Neural cell (in vitro differentiated cells): ENCODE results near the gene GOLGA6L24.
"Not testable (repeated sequence)": the region's sequence is repeated elsewhere in the genome, so short reads cannot be mapped to it uniquely, and the experiment has no call there.

Source experiments
- EP300 ChIP-seq: fragments of 450-650 bp; conservative IDR thresholded peaks from 2 replicates; pipeline ENCODE4 v1.6.1; 2014; ENCODE audit warnings: antibody characterized with exemption, mild to moderate bottlenecking, moderate library complexity; ENCODE audit not compliant: poor library complexity, severe bottlenecking
- EZH2 ChIP-seq: fragments of 200-600, 300-800 bp; shearing (Covaris generic), sonication (generic); IDR thresholded peaks from 2 replicates; pipeline ENCODE4 v1.6.1; 2014; ENCODE audit warnings: antibody characterized with exemption, low read length, borderline replicate concordance, mild to moderate bottlenecking; ENCODE audit not compliant: insufficient read depth, poor library complexity, severe bottlenecking
- POLR2AphosphoS5 ChIP-seq: IDR thresholded peaks from 2 replicates; pipeline ENCODE4 v1.6.1; 2012
- RAD21 ChIP-seq: fragments of 450-650 bp; conservative IDR thresholded peaks from 2 replicates; pipeline ENCODE4 v1.6.1; 2014; ENCODE audit warnings: antibody characterized with exemption, mild to moderate bottlenecking, moderate library complexity
- SMC3 ChIP-seq: fragments of 450-650 bp; conservative IDR thresholded peaks from 2 replicates; pipeline ENCODE4 v1.6.1; 2014; ENCODE audit warnings: antibody characterized with exemption, mild to moderate bottlenecking, moderate library complexity; ENCODE audit not compliant: poor library complexity
- TF ChIP-seq, protein P1 (sequence below): fragments of 450-650 bp; IDR thresholded peaks from 2 replicates; pipeline ENCODE4 v1.5.1; 2014; ENCODE audit warnings: antibody characterized with exemption, mild to moderate bottlenecking, moderate library complexity; ENCODE audit not compliant: poor library complexity, severe bottlenecking
- TF ChIP-seq, protein P2 (sequence below): IDR thresholded peaks from 2 replicates; pipeline ENCODE4 v1.6.1; 2012; ENCODE audit warnings: borderline replicate concordance

DNA sequence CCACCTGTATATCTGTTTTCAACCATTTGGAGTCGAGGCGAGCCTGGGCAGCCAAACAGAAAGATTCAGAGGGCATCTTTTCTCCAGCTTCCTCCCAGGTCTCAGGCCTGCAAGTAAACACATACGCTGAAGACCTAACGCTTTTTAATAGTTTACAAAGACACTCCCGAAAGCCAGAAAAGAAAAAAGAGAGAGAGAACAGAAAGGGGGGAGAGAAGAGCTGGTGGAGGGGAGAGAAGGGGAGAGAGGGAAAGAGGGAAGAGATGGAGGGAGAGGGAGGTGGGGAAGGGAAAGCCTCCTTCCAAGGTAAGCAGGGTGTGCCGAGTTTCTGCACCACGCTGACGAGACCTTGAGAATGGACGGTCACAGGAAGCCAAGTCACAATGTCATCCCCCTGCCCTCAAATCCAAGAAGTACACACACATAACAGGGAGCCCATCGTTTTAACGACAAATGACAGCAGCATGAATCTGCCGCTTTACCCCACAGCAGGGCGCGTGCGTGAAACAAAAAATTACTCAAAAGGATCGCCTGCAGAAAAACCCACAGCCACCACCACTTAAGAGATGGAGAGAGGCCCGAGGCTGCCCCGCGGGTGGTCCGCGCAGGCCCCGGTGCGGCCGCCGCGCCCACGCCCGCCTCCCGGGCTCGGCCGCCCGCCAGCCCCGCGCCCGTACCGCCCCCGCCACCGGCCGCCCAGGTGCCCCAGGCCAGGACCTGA is 36.4 kb downstream of the GOLGA6L24 start:
- TF ChIP-seq, protein P1, sequence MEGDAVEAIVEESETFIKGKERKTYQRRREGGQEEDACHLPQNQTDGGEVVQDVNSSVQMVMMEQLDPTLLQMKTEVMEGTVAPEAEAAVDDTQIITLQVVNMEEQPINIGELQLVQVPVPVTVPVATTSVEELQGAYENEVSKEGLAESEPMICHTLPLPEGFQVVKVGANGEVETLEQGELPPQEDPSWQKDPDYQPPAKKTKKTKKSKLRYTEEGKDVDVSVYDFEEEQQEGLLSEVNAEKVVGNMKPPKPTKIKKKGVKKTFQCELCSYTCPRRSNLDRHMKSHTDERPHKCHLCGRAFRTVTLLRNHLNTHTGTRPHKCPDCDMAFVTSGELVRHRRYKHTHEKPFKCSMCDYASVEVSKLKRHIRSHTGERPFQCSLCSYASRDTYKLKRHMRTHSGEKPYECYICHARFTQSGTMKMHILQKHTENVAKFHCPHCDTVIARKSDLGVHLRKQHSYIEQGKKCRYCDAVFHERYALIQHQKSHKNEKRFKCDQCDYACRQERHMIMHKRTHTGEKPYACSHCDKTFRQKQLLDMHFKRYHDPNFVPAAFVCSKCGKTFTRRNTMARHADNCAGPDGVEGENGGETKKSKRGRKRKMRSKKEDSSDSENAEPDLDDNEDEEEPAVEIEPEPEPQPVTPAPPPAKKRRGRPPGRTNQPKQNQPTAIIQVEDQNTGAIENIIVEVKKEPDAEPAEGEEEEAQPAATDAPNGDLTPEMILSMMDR, result not testable (repeated sequence)
- not testable (repeated sequence) for TF ChIP-seq EP300, RAD21, POLR2AphosphoS5, SMC3, EZH2
- TF ChIP-seq, protein P2, sequence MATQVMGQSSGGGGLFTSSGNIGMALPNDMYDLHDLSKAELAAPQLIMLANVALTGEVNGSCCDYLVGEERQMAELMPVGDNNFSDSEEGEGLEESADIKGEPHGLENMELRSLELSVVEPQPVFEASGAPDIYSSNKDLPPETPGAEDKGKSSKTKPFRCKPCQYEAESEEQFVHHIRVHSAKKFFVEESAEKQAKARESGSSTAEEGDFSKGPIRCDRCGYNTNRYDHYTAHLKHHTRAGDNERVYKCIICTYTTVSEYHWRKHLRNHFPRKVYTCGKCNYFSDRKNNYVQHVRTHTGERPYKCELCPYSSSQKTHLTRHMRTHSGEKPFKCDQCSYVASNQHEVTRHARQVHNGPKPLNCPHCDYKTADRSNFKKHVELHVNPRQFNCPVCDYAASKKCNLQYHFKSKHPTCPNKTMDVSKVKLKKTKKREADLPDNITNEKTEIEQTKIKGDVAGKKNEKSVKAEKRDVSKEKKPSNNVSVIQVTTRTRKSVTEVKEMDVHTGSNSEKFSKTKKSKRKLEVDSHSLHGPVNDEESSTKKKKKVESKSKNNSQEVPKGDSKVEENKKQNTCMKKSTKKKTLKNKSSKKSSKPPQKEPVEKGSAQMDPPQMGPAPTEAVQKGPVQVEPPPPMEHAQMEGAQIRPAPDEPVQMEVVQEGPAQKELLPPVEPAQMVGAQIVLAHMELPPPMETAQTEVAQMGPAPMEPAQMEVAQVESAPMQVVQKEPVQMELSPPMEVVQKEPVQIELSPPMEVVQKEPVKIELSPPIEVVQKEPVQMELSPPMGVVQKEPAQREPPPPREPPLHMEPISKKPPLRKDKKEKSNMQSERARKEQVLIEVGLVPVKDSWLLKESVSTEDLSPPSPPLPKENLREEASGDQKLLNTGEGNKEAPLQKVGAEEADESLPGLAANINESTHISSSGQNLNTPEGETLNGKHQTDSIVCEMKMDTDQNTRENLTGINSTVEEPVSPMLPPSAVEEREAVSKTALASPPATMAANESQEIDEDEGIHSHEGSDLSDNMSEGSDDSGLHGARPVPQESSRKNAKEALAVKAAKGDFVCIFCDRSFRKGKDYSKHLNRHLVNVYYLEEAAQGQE, result not testable (repeated sequence)
